Epithelial cell of proximal tubule (primary cell): ENCODE data around the gene IGFALS. TPM values are rescaled to one million over a fixed set of nuclear protein-coding genes. Genes with fewer than 3 reads are reported as not detected.

ENCODE experiments used
- DNase-seq: peaks from one replicate; pipeline ENCODE4 v3.0.0-alpha.2; 2011; ENCODE audit warnings: low read depth
- H3K4me3 ChIP-seq: 2 replicates; pipeline ENCODE4 v1.5.1; 2011; ENCODE audit warnings: low read depth, mild to moderate bottlenecking, low read length
- CTCF ChIP-seq: conservative IDR thresholded peaks from 2 replicates; pipeline ENCODE4 v1.5.1; 2012; ENCODE audit warnings: low read depth, mild to moderate bottlenecking, low read length
- total RNA-seq: library from RNA; depleted of rRNA; stranded (reverse); fragments of >200 nt; gene quantifications from 2 replicates; pipeline ENCODE4 v1.2.3, GENCODE V29; 2015

The IGFALS gene
- total RNA-seq, 1 donor from 2014 or later, result 2.6 TPM

- H3K4me3 ChIP-seq, result no peak overlapping the region
- no peak for TF ChIP-seq CTCF
- DNase-seq, result no peak
Measured at GRCh38 chr16:1821861-1822611, 28.5 kb upstream of the IGFALS start.

GRCh38 chr16:1820946-1821290 is 27.4 kb upstream of the IGFALS start:
- DNase-seq, result no peak
- H3K4me3 ChIP-seq, result no peak overlapping the region
- no peak for TF ChIP-seq CTCF

DNA sequence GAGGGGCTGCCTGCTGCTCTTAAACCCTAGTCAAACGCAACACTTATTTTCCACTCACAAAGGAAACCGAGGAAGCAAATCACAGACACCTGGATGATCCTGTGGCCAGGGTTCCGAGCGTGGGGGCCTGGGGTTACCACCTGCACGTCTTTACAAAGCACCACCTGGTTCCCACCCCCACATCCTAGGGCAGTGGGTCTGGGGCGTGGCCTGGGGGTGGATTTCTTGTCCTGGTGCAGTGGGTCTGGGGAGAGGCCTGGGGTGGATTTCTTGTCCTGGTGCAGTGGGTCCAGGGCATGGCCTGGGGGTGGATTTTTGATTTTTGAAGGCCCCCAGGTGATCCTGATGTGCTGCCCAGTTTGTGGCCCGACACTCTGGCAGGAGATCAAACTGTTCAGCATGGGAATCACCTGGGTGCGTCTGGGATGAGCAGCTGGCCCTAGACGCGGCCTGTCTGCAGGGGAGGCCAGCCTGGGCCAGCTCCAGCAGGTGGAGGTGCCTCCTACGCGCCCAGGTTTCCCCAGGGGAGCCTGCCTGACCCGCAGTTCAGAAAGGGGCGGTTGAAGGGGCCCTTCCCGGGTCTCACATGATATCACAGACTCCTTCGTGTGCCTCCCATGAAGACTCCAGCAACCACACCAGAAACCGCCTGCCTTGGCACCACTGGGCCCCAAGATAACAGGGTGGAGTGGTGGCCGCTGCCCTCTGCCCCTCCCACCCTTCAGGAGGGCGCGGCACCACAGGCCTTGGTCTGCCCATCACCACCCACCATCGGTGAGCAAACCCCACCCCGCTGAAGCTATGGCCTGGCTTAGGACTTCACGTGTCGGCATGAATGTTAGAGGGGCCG is 26.8 kb upstream of the IGFALS start:
- DNase-seq, result no peak
- no peak overlapping the region for H3K4me3 ChIP-seq
- TF ChIP-seq CTCF, result no peak

GRCh38 chr16:1819611-1820010 is 26.1 kb upstream of the IGFALS start:
- no peak for TF ChIP-seq CTCF
- no peak for DNase-seq
- H3K4me3 ChIP-seq, result no peak overlapping the region

DNA sequence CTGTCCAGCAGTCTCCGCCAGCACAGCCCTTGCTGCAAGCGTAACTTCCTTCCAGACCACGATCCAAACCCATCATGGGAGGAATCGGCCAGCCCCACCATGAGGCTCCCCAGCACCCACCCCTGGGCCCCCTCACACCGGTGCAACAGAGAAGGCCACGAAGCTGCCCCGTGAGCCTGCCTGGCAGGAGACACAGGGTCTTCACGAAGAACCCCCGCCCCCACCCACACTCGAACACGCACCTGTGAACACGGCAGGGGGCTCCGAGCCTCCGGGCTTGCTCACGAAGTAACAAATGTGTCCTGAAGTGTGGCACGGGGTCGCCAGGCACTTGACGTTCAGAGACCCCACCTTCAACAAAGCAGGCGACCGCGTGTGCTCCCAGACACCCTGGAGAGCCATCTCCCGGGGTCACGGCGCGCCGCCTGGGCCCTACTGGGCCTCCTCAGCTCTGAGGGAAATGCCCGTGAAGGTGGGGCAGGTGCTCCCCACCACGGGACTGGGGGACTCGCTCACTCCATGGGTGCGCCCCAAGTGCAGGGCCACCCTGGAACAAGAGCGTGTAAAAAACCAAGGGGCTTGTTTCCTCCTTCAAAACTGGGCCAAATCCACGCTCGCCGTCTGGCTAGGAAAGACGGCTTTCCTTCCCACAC is 25.5 kb upstream of the IGFALS start:
- no peak for DNase-seq
- no peak overlapping the region for H3K4me3 ChIP-seq
- TF ChIP-seq CTCF, result no peak

- no peak for DNase-seq
- H3K4me3 ChIP-seq, result no peak overlapping the region
- no peak for TF ChIP-seq CTCF
Measured at GRCh38 chr16:1818204-1818872, 24.8 kb upstream of the IGFALS start.
